Kidney capillary endothelial cell (primary cell): ENCODE results near the gene CAMTA1.

Experiments
- DNase-seq: peaks from one replicate; pipeline ENCODE4 v3.0.0-alpha.2; 2018; ENCODE audit warnings: low spot score

CAMTA1 gene

GRCh38 chr1:7455796-7456721 lies 670.8 kb downstream of the CAMTA1 start:
- DNase-seq: no peak

- no peak for DNase-seq
Observed at GRCh38 chr1:7456722-7457082, 671.4 kb downstream of the CAMTA1 start.

DNA sequence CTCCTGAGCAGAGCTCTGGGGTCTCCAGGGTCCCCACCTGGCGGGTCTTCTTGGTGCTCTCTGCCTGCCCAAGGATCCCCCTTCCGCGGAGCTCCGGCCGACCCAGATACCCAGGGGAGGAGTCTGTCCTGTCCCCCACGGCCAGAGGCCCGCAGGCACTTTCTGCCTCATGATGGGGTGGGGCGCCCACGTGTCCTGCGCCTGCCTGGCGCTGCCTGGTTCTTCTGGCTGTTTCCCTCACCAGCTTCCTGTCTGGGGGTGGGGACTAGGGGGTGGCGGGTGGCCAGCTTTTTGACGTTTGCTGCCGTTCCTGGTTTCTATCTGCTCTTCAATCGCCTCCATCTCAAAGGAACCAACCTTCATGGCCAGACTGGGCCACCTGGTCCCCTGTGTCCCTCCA lies 672.6 kb downstream of the CAMTA1 start:
- no peak for DNase-seq

DNA sequence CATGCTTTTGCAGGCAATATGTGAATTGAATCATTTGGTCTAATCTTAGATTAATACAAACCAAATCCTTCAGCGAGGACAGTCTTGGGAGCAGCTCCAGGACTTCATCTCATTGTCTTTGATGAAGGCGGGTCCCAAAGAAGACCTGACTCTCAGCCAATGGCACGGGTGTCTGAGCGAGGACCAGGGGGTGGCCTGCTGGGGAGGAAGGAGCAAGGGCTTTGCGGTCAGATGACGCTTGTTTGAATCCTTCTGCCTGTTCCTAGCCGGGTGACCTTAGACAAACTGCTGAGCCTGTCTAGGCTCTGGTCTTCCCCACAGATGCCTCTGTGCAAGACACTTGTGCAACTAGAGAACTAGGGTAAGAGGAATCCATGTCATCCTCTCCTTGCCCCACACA lies 673.7 kb downstream of the CAMTA1 start:
- DNase-seq: no peak

- no peak for DNase-seq
Observed at GRCh38 chr1:7459914-7460313, 674.7 kb downstream of the CAMTA1 start.

DNA sequence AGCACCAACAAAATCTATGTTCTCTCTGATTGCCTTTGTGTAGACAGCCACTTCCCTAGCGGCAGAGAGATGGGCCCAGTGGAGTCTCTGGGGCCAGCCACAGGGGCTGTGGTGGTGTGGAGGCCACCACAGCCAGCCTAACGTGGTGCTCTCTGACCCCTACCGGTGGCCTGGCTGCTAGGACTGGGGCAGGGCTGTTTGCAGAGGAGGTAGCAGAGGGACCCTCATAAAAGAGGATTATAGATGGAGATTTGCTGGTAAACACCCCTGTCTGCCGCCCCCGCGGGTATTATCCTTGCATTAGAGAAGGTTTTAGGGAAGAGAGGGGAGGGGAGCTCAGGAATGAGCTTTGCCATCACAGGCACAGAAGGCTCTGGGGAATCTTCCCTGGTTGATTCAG lies 675.6 kb downstream of the CAMTA1 start:
- DNase-seq: no peak

DNA sequence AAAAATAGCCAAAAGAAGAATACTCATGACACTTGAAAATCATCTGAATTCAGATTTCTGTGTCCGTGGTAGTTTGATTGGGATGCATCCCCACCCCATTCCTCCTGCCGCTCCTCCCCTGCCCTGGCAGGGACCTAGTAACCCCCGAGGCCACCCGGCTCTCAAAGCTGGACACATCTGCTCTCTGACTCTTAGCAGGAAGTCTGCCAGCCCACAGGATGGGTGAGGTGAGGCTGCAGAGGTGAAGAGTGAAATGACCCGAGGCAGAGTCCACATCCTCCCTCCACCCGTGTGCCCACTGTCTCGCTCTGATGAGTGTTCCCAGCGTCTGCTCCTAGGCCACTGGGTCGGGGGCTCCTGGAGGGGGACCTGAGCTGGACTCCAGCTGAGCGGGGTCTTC lies 677.4 kb downstream of the CAMTA1 start:
- DNase-seq: no peak

GRCh38 chr1:7463526-7463925 lies 678.3 kb downstream of the CAMTA1 start:
- DNase-seq: no peak

GRCh38 chr1:7464736-7465135 lies 679.5 kb downstream of the CAMTA1 start:
- DNase-seq: no peak

- DNase-seq: no peak
Observed at GRCh38 chr1:7467476-7468175, 682.4 kb downstream of the CAMTA1 start.

DNA sequence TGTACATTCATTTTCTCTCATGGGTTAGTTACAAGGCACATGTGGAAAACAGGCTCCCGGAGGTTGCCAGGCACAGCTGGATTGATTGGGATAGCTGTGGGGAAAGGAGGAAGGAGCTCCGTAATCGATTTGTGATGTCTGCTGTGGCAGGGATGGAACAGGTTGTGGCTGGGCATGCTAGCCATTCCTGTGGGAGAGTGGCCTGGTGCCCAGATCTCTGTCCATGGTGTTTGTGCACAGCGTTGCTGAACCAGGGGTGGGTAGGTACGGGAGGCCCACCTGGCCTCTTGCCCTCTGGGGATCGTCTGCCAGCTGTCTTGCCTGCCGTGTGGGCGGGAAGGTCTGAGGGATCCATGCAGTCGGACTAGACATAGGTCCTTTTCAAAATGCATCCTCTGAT lies 683.0 kb downstream of the CAMTA1 start:
- no peak for DNase-seq

DNA sequence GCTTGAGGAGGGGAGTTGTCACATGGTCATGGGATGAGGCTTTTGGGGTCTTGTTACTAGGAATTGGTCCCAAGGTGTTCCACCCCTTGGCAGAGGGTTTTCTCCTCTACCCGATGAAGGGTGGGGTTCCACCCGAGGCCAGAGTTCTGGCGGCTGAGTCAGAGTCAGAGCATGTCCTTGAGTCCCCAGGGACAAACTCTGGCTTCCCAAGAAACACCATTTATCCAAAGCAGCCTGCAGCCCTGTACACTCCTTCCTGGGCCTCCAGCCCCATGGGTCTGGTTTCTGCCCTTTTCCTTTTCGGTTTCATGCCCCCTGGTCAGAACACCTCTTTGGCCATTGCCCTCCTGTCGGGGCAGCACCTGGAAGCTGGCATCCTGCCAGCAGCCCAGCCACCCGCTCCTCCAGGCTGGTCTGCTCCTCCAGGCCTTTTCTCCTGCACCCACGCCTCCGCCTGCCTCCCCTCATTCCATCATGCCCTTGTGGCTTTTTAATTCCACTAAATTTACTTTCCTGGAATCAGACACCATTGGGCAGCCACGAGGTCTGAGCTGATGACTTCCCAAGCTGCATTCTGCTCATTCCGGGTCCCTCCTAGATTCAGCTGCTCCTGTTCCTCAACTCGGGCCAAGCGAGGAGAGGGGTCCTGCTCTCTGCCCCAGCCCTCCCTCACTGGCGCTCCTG lies 684.1 kb downstream of the CAMTA1 start:
- DNase-seq: no peak

DNA sequence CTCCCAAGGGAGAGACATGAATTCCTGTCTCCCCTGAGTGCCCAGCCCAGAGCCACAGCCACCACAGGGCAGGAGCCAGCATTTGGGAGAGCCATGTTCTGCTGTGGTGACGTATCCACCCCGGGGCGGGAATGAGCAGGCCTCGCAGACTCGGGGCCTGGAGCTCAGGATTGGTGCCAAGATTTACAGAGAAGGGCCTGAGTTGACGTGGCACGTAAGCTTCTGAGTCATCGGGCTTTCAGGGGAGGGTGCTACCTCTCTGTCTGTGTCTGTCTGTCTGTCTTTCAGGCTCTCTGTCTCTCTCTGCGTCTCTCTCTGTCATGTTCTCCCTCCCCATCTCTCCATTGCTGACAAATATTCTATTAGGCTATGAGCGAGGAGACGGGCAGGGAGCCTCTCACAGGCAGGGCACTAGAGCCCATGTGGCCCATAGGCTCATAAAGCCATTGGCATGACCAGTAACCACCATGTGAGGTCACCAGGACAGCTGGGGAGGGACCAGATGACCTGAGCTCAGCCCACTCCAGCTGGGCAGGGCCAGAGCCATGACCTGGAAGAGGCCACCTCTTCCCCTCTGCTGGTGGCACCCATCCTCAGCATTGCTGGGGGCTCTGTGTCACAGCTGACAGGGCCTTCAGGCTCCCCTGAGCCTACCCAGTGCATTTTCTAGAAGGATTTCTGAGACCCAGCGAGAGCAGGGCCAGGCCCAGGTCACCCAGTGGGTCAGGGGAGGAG lies 685.8 kb downstream of the CAMTA1 start:
- peak; percentile 51 for DNase-seq

DNA sequence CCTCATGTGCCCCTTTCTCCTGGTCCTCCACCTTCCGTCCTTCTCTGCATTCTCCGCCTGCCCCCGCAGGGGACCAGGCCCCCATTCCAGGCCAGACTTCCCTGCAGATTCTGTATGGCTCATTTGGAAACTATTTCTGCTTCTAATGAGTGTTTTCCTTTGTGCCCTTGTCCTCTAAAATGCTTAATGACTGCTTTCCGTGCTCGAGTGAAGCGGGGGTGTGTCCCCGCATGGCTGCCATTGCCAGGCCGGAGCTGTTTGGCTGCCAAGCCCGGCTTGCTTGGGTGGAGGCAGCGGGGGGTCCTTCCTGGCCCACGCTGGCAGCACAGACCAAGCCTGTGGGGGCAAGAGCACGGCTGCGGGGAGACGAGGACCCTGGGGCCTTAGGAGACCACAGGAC lies 686.6 kb downstream of the CAMTA1 start:
- no peak for DNase-seq

GRCh38 chr1:7473223-7474142 lies 688.2 kb downstream of the CAMTA1 start:
- no peak for DNase-seq

- DNase-seq: no peak
Observed at GRCh38 chr1:7474143-7474490, 688.9 kb downstream of the CAMTA1 start.

DNA sequence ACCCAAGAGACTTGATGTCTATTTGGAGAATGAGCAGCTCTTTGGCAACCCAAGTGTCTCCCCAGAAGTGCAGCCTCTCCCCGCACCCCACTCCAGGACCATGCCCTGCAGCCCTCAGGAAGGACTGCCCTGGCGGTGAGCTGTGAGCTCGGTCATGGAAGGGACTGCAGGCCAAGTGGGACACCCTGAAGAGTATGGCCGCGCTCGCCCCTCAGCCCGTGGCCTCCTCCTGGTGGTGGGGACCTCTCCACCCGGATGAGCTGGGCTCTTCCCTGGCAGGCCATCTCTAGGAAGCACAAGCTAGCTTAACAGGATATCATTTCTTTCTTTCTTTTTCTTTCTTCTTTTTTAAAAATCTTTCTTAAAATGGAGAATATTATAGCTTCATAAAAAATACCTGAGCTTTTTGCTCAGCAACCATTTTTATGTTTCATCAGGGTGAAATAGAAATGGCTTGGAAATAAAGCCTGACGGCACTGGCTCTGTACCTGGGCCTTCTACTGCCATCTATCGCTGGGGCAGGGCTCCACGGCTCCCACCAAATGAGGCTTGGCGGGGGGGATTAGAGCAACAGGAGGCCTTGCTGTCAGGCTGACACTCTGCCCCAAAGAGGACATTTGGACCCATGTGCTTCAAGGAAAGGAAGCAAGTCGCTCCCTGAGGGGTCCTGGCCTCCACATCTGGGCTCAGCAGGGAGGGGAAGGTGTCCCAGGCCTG lies 689.7 kb downstream of the CAMTA1 start:
- no peak for DNase-seq

DNA sequence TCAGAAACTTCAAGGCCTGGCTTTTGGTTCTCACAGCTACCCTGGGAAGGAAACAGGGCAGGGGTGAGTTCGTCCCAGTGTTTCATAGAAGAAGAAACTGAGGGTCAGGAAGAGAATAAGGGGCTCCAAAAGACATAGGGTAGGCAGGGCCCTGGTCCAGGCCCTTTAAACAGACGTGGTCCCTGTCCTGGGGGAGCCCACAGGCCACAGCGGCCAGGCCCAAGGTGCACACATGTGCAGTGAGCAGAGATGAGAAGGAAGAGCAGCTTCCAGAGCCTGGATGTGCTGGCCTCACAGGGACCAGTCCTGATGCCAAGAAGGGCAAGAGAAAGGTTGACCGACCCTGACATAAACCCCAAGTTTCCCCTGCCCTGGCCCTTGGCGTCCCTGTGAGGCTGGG lies 690.4 kb downstream of the CAMTA1 start:
- DNase-seq: no peak

DNA sequence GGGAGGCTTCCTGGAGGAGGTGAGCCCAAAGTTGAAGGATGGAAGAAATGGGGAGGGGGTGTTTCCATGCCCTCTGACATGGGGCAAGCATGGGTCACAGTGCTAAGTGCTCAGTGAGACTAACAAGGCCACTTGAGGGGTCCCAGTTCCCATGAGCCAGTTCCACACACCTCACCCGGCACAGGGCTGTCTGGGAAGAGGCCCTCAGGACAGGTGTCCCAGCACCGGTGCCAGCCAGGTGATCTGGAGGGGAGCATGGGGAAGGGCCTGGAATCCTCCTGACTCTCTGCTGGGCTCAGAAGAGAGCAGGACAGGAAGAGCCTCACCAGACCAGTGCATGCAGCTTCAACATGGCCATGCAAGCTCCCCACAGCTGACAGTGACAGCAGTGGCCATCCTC lies 691.1 kb downstream of the CAMTA1 start:
- no peak for DNase-seq

GRCh38 chr1:7476861-7477547 lies 691.8 kb downstream of the CAMTA1 start:
- no peak for DNase-seq
